NCI-H2227 (cell line): Measurements from ENCODE around the gene IFNA5.

Source experiments
- DNase-seq: peaks from one replicate; lab custom pipeline; 2025; ENCODE audit not compliant: unreplicated experiment; lab: John Stamatoyannopoulos, UW

IFNA5 gene

DNA sequence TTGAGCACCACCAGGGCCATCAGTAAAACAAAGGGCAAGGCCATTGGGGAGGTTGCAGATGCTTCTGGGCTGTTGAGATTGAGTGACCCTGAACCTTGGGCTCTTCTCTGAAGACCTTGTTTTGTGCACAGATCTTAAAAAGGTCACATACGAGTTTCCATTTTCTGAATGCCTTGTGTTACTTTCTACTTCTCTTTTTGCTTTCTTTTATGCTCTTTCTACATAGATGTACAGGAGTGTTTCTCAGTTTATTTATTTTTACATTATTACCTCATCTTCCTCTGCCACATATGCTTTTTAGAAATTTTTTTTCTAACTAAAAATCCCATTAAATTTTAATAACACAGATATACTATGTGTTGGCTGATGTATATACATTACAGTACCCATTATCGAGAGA is at the start of gene IFNA5:
TSS of gene IFNA5 (minus strand) at position 101 of the 400 bp plus-strand sequence. CDS start at position 44, 57 bp downstream.
- DNase-seq: no peak

DNA sequence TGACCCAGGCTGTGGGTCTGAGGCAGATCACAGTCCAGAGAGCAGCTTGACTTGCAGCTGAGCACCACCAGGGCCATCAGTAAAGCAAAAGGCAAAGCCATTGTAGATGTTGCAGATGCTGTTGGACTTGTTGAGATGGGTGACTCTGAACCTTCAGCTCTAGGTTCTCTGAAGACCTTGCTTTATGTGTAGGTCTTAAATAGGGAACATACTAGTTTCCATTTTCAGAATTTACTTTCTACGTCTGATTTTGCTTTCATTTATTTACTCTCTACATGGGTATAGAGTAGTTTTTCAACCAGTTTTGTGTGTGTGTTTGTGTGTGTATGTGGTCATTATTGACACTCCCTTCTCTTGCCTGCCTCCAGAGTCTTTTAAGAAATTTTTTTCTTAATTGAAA is 45.7 kb upstream of the IFNA5 start, which contains the start of gene IFNA6:
TSS of gene IFNA6 (minus strand) at position 101 of the 400 bp plus-strand sequence. CDS start at position 101, 0 bp downstream.
- DNase-seq: no peak

DNA sequence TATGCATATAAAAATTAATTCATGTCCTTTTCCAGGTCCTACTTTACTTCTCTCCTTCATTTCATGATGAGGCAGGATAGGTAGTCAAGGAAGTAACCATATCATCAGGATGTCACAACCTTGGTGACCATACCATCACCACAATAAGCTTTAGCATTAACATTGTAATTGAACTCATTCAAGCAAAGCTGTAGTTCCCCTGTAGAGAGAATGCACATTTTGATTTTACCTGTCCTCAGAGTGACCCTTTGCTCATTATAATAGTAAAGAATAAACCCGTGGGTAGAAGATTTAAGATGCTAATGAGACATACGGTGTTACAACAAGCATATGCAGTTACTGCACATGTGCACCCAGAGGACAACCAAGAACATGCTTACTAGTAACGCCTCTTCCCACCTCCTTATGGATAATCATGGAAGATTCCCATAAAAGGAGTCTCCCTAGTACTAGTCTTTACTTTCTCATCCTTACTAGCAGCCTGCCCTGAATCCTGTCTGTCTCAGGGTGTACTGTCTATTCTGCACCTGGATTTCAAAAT is 43.4 kb upstream of the IFNA5 start:
- DNase-seq: no peak

DNA sequence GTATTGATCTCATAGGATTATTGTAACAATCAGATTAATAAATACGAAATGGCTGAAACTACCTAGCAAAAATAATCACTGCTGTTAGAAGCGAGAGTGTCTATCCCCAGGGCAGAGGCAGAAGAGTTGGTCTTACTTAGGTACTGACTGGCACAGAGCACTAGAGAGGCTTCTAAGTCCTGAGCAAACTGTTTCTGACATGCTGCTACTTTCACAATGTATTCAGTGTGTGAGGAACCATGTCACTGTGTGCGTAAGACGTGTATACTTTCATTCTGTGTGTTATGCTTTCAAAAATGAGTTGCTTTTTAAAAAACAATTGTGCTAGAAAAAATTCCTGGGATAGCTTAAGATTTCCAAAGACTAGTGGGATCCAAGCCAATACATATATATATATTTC is 35.6 kb upstream of the IFNA5 start:
- DNase-seq: no peak

DNA sequence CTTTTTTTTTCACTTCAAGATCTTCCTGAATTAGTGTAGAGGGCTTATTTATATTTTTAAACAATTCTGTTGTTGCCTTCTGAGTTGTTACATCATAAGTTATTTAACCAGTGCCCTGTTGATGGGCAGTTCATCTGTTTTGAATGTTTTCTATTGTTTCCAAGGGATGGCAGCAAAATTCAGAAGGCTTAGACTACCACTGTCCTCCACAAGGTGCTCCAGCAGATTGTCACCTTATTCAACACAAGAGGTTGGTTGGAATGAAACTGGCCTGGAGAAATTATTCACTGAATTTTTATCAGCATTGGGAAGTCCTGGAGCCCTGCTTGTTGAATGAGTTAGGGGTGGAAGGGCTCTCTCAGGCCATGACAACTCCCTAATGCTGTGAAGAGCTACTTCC is 31.3 kb upstream of the IFNA5 start:
- peak; percentile 7 for DNase-seq

DNA sequence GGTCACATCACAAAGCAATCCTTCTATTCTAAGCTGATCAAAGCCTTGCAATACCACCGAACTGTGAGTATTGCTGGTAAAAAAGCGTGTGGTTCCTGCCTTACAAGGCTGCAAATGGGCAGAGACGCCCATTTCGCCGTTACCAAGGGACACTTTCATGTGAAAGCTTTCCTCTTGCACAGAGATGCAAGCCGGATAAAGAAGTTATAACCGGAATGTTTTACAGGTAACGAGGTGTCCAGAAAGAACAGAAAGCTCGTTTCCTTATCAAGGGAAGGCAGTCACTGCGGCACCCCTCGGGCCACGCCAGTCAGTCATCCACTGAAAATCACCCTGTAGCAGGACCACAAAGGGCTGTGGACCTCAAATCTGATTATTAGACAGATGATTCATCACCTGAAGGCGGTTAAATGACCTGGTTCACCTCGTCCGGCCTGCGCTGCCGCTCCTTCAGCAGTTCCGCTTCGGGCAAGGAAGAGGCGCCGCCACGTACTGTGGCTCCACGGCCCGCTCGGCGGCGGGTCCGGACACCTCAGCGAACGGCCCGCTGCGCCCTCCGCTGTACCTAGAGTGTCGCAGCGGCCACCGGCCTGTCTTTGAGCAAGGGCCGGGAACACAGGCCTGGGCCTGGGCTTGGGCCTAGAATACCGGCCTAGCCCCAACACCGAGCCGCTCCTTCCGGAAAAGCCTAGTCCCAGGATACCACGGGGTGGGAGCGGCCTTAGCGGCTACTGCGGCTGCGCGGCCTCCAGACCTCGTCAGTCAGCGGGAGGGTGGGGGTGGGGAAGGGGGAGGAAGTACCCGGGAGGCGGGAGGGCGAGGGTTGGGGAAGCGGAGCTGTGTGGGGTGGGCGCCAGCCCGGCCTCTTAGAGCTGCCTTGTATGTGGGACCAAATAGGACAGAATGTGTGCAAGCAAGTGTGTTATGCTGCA is 29.9 kb upstream of the IFNA5 start, which contains the start of gene KLHL9:
TSS of gene KLHL9 (minus strand) at position 704 of the 932 bp plus-strand sequence. CDS start at position 159, 545 bp downstream.
- peak; percentile 94 for DNase-seq

DNA sequence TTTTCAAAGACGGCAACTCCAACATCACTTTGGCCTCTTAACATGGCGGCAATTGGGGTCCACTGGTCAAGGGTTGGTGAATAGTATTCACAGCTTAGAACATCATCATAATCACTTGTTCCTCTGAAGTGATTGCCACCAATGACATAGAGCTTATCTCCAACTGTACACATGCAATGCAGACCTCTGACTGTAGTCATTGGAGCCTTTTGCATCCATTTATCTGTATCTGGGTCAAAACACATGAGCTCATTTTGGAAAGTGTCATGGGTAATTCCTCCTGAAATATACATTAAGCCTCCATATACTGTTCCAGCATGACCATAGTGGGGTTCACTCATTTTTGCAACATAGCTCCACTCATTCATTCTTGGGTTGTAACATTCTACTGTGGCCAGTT is 28.1 kb upstream of the IFNA5 start:
- no peak for DNase-seq

DNA sequence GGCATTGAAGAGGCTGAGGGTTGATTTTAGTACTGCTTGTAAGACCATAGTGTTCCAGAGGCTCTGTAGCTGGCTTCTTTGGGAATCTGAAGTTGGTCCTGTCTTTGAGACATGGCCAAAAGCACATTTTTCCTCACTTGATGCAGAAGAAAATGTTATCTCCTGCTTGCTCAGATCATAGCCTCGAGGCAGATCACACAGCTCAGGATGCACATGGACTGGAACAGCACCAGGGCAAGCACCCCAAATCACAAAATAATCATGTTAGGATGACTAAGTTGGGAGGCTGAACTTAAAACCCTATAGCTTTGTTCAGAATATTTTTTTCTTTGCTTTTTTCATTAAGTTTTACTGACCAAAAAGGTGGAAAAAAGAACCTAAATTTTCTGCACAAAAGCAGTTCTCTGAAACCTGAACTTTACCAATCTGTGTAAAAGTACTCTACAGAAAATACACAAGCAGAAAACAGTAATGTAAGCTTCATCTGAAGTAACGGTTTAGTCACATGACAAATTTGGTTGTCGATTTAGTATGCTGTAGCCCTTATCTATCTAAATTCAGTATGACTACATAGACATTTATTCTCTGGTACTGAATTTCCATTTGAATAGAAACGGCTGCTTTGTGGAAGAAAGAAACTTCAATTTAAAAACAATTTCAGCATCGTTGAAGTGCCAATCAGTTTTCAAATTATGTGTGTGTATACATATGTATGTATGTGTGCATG is 26.7 kb upstream of the IFNA5 start:
- no peak for DNase-seq

DNA sequence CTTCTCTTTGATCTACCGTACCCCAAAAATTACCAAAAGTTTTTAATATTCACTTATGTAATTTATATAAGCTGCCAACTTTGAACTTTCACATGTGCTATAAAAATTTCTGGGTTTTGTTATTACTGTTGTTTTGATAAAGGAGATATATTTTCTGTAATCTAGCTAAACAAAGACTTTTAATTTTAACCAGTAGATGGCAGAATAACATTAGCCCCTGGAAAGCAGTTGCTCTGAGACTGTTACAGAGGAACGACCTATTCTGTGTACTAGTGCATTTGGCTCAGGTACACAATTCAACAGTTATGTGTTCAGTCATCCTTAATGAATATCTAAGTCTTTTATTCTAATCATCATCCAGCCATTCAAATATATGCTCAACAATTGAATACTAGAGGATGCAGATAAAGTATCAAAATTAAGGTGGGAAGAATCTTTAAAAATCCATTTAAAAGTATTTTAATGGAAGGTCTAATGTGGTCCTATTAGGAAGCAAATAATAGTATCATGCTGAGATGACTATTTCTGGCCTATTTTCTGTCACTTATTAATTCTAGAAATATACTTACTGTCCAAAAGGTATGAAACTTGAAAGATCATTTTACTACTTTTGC is 21.5 kb upstream of the IFNA5 start:
- peak; percentile 65 for DNase-seq

DNA sequence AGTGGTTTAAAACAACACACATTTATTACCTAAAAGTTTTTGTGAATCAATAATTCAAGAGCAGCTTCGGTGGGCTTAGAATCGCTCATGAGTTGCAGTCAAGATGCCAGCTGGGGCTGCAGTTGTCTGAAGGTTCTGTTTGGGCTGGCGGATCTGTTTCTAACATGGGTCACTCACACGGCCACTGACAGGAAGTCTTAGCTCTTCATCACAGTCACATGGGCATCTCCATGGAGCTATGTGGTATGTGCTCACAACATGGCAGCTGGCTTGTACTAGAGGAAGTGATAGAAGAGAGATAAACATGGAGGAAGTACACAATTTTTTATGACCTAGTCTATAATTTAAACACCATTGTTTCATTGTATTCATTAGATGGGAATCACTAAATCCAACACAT is 18.9 kb upstream of the IFNA5 start:
- DNase-seq: no peak

DNA sequence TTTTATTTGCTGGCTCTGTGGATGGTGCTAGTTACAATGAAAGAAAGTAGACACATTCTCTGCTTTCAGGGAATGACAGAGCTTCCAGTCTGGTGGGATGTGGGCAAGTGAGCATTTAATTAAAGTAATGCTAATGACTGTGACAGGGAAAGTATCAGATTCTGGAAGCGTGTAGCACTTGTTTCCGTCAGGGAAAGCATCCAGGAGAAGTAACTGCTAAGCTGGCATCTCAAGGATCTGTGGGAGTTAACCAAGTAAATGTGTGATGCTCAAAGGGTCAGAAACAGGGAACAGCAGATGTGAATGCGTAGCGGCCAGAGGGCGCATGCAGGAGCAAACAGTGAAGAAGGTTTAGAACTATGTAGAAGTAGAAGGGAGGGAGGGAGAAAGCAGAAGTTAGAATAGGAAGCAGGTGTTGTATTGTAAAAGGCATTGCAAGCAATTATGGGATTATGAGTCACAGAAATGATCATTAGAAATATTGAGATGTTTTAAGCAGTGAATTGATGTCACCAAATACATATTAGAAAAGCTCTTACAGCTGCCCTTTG is 17.9 kb upstream of the IFNA5 start:
- no peak for DNase-seq

DNA sequence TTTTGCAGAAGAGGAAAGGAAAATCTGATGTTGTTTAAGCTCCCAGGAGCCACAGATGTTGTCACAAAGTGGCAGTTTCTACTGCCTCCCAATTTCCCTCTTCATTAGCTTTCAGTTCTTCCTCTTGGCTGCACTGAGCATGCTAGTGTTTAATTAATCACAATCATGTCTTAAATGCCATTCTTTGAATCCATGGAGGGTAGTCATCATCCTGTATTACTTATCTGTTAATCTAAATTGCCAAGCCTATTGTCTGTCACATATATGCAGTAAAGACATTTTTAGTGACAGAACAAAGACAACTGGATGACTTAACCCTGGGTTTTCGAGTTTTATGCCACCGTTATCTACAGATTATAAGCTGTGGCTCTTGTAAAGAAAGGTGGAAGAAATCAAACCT is 15.4 kb upstream of the IFNA5 start:
- DNase-seq: no peak

DNA sequence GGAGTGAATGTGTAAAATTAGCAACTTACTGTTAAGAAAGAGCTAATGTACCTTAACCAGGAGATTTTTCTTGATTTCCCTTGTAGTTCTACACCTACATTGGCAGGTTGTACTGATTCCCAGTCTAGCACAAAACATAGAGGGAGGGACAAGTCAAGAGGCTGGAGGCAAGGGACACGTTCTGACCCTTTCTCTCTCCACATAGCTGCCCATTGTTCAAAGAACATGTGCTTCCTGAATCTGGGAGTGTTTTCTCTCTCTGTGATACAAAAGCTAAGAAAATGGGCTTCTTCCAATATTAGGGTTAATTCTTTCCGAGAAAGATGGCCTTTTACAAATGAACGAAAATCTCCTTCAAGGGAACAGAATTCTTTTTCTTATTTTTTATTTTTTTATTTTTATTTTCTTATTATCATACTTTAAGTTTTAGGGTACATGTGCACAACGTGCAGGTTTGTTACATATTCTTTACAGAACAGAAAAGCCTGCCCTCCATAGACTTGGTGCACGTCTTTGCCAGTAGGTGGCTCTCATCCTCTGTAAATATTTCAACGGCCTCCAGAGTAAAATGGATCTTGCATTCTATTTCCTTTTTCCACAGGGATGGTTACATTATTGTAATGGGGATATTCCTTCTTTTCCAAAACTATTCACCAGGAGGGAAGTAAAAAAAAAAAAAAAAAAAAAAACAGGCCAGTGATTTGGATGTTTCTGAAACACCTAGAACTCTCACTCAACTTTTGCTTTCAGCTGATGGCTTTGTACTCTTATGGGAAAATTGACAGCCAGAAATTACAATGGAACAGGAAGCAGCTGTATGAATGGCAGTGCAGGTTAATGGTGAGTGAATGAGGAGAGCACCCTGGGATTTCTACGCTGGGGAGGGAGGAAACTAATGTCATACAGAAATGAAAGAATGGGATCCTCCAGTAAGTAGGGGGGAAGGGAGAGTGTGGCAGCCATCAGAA is 13.1 kb upstream of the IFNA5 start:
- DNase-seq: peak; percentile 41

DNA sequence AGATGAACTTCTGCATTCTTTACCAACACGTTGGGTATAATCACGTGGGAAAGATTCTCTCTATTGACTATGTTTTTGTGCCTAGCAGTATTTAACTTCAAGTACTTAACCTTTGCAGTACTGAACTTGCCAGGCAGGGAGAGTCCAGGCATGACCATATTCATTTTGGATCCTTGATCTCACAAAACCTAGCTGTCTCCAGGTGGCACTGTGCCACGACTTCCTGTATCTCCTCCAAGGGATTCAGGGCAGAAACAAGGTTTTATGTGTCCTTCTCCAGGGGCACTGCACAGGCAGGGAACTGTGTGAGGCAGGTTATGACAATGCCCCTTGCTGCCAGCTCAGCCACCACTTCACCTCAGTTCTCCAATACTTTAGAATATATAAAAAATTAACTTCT is 11.7 kb upstream of the IFNA5 start:
- DNase-seq: no peak

DNA sequence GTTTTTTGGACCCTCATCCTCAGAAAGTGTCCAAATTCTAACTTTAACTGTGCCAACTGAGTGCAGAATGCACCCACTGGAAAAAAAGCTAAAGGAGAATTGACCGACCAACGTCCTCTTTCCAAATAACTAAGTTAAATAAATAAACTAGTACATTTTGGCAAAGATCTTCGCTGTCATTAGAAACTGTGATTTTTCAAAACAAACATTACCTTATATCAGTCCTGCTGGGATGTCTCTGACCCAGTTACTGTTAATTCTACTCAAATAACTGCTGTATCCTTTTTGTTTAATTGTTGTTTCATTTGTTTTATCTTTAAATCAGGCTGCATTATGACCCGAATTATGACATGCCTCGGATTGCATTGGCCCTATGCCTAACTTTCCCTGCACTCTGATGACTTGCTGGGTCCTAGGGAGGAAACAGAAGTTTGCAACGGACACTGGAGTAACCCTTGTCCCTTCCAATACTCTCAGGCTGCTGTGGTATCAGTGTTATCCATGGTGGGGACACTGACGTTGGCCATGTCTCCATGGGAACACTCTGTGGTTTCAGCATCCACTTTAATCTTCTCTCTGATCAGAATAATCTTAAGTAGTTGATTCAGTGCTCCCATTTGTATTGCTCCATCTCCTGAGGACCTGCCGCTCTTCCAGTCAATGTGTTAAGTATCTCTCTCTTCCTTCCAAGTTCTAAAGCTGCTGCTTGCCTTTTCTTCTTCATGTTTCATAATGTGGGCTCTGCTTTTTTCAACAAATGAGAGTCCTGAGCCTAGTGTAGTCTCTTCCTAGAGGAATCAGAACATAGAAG is 11.1 kb upstream of the IFNA5 start:
- DNase-seq: no peak

DNA sequence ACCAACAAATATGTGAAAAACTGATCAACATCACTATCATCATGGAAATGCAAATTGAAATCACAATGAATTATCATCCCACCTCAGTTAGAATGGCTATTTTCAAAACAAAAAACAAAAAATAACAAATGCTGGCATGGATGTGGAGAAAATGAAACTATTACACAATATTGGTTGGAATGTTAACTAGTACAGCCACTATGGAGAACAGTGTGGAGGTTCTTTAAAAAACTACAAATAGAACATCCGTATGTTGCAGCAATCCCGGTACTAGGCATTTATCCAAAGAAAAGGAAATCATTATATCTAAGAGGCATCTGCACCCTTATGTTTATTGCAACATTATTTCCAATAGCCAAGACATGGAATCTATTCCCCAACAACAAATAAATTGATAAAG is 9.0 kb upstream of the IFNA5 start:
- DNase-seq: no peak

DNA sequence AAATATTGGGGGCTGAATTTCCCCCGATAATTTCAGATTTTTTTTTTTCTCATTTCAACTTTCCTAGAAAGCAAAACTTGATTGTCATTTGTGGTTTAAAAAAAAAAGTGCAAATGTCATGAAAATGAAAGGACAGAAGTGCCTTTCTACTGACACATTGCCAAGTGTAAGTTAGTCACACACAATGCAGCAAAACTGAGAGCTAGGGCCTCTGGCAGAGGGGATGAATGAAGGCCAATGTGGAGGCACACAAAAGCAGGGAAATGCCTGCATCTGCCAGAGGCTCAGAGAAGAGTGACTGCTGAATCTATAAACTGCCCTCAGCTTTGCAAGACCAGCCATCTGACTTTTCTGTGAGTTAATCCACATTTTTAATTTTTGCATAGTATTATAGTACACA is 6.8 kb upstream of the IFNA5 start:
- no peak for DNase-seq

DNA sequence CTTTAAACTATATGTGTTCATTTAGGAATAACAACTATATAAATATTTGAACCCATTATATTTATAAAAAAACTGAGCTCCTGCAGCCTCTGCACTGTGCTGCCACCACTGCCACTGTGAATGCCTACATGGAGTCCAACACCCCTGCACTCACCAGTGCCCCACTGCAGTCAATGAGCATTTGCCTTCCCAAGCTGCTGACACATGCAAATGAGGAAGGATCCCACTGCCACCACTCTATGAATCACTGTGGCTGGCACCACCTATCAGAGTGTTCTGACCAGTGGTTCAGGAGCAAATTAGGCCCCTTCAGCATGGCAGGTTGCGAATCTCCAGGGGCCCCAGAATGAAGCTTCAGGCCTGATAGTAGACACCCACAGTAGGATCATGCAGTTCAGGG is 9.1 kb downstream of the IFNA5 start:
- no peak for DNase-seq
